ENCODE measurements around the gene AFF3.

Gene AFF3

DNA sequence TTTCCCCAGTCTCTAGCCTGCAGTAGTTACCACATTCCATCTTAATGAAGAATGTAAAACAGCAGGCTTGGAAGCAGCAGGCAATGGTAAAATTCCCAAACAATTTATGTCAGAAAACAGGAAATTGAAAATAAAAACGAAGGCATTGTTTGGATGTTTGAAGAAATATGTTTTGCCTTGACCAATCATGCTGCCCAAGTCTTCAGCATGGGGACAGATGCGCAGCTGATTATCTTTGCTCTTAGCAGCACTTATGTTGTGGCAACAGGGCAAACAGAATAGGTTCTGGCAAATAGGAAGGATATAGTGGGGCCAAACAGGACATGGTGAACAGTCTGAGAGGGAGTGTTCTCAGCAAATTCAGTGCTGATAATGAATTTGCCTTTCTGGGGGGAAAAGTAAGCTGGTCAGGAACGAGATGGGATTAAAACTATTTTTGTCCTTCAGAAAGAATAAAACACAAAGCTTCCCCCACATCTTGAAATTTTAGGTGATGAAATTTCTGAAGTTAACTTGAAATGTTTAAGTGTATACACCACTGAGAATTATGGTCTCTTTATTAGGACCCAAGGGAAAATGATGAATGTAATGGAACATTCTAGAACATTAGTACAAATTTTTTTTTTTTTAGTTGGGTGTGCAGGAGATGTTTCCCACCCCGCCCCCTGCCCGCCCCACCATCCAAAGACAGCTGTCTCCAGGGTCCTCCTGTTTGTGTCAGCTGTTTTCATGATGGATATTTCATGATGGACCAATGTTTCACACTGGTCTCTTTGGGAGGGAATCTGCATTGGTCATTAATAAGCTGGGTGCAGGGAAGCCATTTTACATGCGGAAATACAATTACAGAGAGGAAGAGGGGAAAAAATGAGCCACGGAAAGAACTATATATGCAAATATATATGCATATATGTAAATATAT, 413.0 kb downstream of the AFF3 start:
- Histone ChIP-seq H3K4me3 (ENCODE audit: insufficient read depth, low read depth, low read length) (no peak overlapping the region), H3K27me3 (ENCODE audit: control insufficient read depth, insufficient read depth, low read length, poor library complexity, severe bottlenecking) (no peaks in the 10 kb centered on the region), H3K9me3 (ENCODE audit: control insufficient read depth, low read length) (no peaks in the 10 kb centered on the region), H3K27ac (ENCODE audit: insufficient read depth, low read depth, low read length, poor library complexity, severe bottlenecking) (peak overlapping the region; percentile 3), H3K36me3 (ENCODE audit: control insufficient read depth, insufficient read depth, low read length) (no peaks in the 10 kb centered on the region), H3K4me1 (ENCODE audit: control insufficient read depth, insufficient read depth, low read length) (peaks cover 4% of the 10 kb centered on the region)
- WGBS, 2 experiments, result 82 to 87% methylated on average over 4 to 6 of the region's 7 CpGs

DNA sequence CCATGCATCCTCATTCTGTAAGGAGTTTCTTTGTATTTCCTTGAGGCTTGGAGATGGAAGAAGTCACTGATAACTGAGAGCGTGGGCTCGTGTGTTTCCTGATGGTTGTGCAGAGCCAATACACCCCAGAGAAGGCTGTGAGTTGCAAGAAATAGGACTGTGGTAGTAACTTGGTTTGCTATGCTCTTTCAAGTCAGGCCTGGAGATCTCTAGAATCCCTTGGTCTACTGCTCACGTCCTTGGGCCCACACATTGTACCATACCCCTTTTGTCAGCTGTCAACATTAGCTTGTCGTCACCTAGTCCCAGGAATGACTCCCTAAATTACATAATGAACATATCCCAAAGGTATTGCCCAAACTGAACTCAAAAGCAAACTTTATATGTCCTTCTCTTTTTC, 414.2 kb downstream of the AFF3 start:
- no peaks in the 10 kb centered on the region for H3K36me3 ChIP-seq (ENCODE audit: control insufficient read depth, insufficient read depth, low read length)
- H3K27ac ChIP-seq (ENCODE audit: insufficient read depth, low read depth, low read length, poor library complexity, severe bottlenecking), result no peak overlapping the region
- 82 to 84% methylated on average over 4 of the region's 4 CpGs for WGBS, 2 experiments
- H3K27me3 ChIP-seq (ENCODE audit: control insufficient read depth, insufficient read depth, low read length, poor library complexity, severe bottlenecking), result no peaks in the 10 kb centered on the region
- peaks cover 4% of the 10 kb centered on the region for H3K4me1 ChIP-seq (ENCODE audit: control insufficient read depth, insufficient read depth, low read length)
- H3K4me3 ChIP-seq (ENCODE audit: insufficient read depth, low read depth, low read length), result no peak overlapping the region
- H3K9me3 ChIP-seq (ENCODE audit: control insufficient read depth, low read length), result no peaks in the 10 kb centered on the region

DNA sequence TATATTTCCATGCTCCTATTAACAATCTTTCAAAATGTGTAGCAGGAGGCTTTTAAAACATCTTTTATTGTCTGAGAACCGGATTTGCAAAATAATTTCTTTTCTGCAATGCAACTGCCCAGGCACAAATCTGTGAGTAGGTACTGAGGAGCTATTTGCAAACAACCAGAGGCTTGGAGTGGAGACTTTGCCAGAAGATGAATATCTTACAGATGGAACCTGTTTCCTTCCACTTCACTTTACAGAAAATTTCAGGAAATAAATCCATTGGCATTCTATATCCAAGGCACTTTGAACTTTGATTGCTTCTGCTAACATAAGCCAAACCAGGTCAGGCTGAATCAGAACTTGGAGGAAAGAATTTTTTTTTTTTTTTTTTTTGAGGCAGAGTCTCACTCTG, 415.2 kb downstream of the AFF3 start:
- Histone ChIP-seq H3K27ac (ENCODE audit: insufficient read depth, low read depth, low read length, poor library complexity, severe bottlenecking) (no peak overlapping the region), H3K4me3 (ENCODE audit: insufficient read depth, low read depth, low read length) (no peak overlapping the region), H3K27me3 (ENCODE audit: control insufficient read depth, insufficient read depth, low read length, poor library complexity, severe bottlenecking) (no peaks in the 10 kb centered on the region), H3K36me3 (ENCODE audit: control insufficient read depth, insufficient read depth, low read length) (no peaks in the 10 kb centered on the region), H3K4me1 (ENCODE audit: control insufficient read depth, insufficient read depth, low read length) (peaks cover 4% of the 10 kb centered on the region), H3K9me3 (ENCODE audit: control insufficient read depth, low read length) (no peaks in the 10 kb centered on the region)
- 86 to 90% methylated on average over 1 of the region's 1 CpG for WGBS, 2 experiments

DNA sequence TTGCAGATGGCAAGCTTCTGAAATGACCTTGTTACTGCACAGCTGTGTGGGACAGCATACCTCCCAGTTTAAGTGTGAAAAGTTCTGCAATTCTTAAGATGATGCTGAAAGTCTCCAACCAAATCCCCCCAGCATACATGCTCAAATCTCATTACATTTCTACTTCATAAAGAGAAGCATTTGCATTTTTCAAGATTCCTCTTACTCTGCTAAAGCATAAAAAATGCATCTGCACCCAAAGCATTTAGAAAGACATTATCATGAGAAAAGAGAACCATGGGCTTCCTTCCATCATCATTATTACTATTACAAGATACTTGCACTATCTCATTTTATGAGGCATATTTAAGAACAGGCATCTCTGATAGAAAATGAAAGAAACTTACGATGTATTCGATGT, 415.7 kb downstream of the AFF3 start:
- Histone ChIP-seq H3K36me3 (ENCODE audit: control insufficient read depth, insufficient read depth, low read length) (no peaks in the 10 kb centered on the region), H3K27ac (ENCODE audit: insufficient read depth, low read depth, low read length, poor library complexity, severe bottlenecking) (no peak overlapping the region), H3K27me3 (ENCODE audit: control insufficient read depth, insufficient read depth, low read length, poor library complexity, severe bottlenecking) (no peaks in the 10 kb centered on the region), H3K4me1 (ENCODE audit: control insufficient read depth, insufficient read depth, low read length) (peaks cover 4% of the 10 kb centered on the region), H3K4me3 (ENCODE audit: insufficient read depth, low read depth, low read length) (no peak overlapping the region), H3K9me3 (ENCODE audit: control insufficient read depth, low read length) (no peaks in the 10 kb centered on the region)
- WGBS, 2 experiments, result 95 to 100% methylated on average over 2 of the region's 2 CpGs

DNA sequence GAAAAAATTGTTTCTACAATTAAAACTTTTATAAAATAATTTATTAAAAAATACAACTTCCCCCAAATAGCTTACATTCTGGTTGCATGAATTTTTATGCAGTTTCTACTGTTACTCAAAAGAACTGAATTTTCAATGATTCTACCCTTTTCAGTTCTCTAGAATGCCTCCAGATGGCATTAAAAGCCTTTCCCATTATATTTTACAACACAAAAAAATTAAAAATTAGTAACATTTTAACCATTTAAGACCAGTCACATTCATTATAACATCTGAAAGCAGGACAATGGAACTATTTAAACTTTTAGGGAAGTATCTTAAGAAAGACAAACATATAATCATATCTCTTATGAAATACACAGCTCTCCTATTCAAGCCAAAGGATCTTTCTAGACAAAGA, 416.6 kb downstream of the AFF3 start:
- Histone ChIP-seq H3K4me1 (ENCODE audit: control insufficient read depth, insufficient read depth, low read length) (peaks cover 4% of the 10 kb centered on the region), H3K36me3 (ENCODE audit: control insufficient read depth, insufficient read depth, low read length) (no peaks in the 10 kb centered on the region), H3K9me3 (ENCODE audit: control insufficient read depth, low read length) (no peaks in the 10 kb centered on the region), H3K4me3 (ENCODE audit: insufficient read depth, low read depth, low read length) (no peak overlapping the region), H3K27me3 (ENCODE audit: control insufficient read depth, insufficient read depth, low read length, poor library complexity, severe bottlenecking) (no peaks in the 10 kb centered on the region), H3K27ac (ENCODE audit: insufficient read depth, low read depth, low read length, poor library complexity, severe bottlenecking) (no peak overlapping the region)

DNA sequence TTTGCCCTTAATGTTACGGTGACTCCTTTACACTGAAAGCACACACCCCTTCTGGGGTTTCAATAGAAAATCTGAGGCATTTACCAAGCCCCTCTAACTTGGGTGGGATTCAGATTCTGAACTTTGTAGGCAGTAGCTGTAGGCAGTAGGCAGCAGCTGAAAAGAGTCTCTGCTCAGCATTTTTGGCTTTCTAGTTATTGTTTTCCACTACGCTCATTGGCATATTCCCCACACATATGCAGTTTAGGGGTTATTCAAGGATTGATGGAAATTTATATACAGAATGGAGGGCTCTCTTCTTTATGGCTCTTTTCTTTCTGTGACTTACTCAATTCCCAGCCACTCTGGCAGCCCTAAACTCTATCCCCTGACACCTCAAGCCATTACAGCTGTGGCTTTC, 419.9 kb downstream of the AFF3 start:
- no peak overlapping the region for H3K4me3 ChIP-seq (ENCODE audit: insufficient read depth, low read depth, low read length)
- no peaks in the 10 kb centered on the region for H3K27me3 ChIP-seq (ENCODE audit: control insufficient read depth, insufficient read depth, low read length, poor library complexity, severe bottlenecking)
- 100% methylated on average over 2 of the region's 2 CpGs for WGBS, 2 experiments
- no peak overlapping the region for H3K27ac ChIP-seq (ENCODE audit: insufficient read depth, low read depth, low read length, poor library complexity, severe bottlenecking)
- H3K36me3 ChIP-seq (ENCODE audit: control insufficient read depth, insufficient read depth, low read length), result no peaks in the 10 kb centered on the region
- no peaks in the 10 kb centered on the region for H3K4me1 ChIP-seq (ENCODE audit: control insufficient read depth, insufficient read depth, low read length)
- no peaks in the 10 kb centered on the region for H3K9me3 ChIP-seq (ENCODE audit: control insufficient read depth, low read length)

DNA sequence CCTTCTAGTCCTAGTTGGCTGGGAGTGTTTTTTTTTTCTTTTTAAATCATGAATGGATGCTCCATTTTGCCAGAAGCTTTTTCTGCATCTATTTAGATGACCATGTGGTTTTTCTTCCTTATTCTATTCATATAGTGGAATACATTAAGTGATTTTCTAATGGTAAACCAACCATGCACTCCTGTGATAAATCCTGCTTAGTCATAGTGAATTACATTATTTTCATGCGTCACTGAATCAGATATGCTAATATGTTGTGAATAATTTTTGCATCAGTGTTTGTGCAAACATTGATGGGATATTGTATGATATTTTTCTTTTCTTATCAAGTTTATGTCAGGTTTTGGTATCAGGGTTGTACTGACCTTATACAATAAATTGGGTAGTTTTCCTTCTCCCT, 423.3 kb downstream of the AFF3 start:
- WGBS, 2 experiments, result 97 to 100% methylated on average over 1 of the region's 1 CpG
- no peak overlapping the region for H3K4me3 ChIP-seq (ENCODE audit: insufficient read depth, low read depth, low read length)
- no peaks in the 10 kb centered on the region for H3K9me3 ChIP-seq (ENCODE audit: control insufficient read depth, low read length)
- H3K36me3 ChIP-seq (ENCODE audit: control insufficient read depth, insufficient read depth, low read length), result no peaks in the 10 kb centered on the region
- H3K4me1 ChIP-seq (ENCODE audit: control insufficient read depth, insufficient read depth, low read length), result no peaks in the 10 kb centered on the region
- no peak overlapping the region for H3K27ac ChIP-seq (ENCODE audit: insufficient read depth, low read depth, low read length, poor library complexity, severe bottlenecking)
- no peaks in the 10 kb centered on the region for H3K27me3 ChIP-seq (ENCODE audit: control insufficient read depth, insufficient read depth, low read length, poor library complexity, severe bottlenecking)

DNA sequence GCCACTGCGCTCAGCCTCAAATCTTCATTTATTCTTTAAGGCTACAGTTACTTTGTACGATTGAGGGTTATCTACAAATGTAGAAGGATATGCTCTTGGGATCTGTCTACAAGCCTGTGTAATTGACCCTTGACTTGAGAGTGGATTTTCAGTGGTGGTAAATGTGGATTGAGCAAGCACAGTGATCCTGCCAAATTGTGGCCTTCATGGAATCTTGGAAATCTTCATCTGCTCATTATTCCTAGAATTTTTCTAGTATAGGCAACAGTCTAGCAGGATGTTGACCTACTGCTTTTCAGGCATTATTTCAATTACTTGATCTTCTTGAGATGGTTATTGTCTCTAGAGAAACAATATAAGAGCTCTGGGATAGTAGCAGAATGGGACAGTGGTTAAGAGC, 426.4 kb downstream of the AFF3 start:
- H3K4me1 ChIP-seq (ENCODE audit: control insufficient read depth, insufficient read depth, low read length), result no peaks in the 10 kb centered on the region
- H3K4me3 ChIP-seq (ENCODE audit: insufficient read depth, low read depth, low read length), result no peak overlapping the region
- WGBS, 2 experiments, result 82 to 99% methylated on average over 2 of the region's 2 CpGs
- H3K27ac ChIP-seq (ENCODE audit: insufficient read depth, low read depth, low read length, poor library complexity, severe bottlenecking), result no peak overlapping the region
- no peaks in the 10 kb centered on the region for H3K36me3 ChIP-seq (ENCODE audit: control insufficient read depth, insufficient read depth, low read length)
- H3K9me3 ChIP-seq (ENCODE audit: control insufficient read depth, low read length), result no peaks in the 10 kb centered on the region
- H3K27me3 ChIP-seq (ENCODE audit: control insufficient read depth, insufficient read depth, low read length, poor library complexity, severe bottlenecking), result no peaks in the 10 kb centered on the region

DNA sequence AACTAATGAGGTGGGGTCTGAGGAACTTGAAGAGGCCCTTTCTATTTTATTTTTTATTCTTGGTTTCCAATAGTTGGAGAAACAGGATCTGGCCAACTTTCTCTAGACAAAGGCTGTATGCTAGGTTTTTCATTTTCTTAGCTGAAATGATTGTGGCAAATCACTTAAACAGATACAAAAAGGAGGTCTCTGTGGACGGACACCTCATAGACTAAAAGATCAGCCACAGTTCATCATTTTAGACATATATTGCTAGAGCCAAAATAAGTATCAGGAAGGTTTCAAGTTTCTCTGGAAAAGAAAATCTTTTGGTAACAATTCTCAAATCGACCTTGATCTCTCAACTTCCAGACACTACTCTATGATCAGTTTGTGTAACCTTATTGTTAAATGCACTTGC, 428.0 kb downstream of the AFF3 start:
- Histone ChIP-seq H3K9me3 (ENCODE audit: control insufficient read depth, low read length) (no peaks in the 10 kb centered on the region), H3K27me3 (ENCODE audit: control insufficient read depth, insufficient read depth, low read length, poor library complexity, severe bottlenecking) (no peaks in the 10 kb centered on the region), H3K36me3 (ENCODE audit: control insufficient read depth, insufficient read depth, low read length) (no peaks in the 10 kb centered on the region), H3K4me1 (ENCODE audit: control insufficient read depth, insufficient read depth, low read length) (peaks cover 3% of the 10 kb centered on the region), H3K27ac (ENCODE audit: insufficient read depth, low read depth, low read length, poor library complexity, severe bottlenecking) (no peak overlapping the region), H3K4me3 (ENCODE audit: insufficient read depth, low read depth, low read length) (no peak overlapping the region)
- 86% methylated on average over 2 of the region's 2 CpGs; no CpG with 5 or more reads in 1 of the 2 experiments for WGBS, 2 experiments

DNA sequence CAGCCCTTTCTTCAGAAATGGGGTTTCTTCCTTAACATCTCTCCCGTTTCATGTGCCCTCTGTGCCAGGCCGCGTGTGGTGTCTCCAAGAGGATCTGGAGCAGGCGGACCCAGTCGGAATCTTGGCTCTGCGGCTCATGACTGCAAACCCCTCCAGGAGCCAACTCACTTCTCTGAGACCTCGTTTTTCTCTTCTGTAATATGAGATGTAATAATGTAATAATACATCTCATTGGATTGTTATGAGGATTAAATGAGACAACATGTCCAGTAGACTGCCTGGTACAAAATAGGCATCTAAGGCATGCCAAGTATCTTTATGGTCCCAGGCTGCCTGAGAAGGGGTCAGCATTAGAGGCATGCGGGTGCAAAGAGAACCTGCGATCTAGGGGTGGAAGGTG, 431.2 kb downstream of the AFF3 start:
- no peaks in the 10 kb centered on the region for H3K9me3 ChIP-seq (ENCODE audit: control insufficient read depth, low read length)
- H3K27ac ChIP-seq (ENCODE audit: insufficient read depth, low read depth, low read length, poor library complexity, severe bottlenecking), result no peak overlapping the region

More for the DNA sequence above, 431.2 kb downstream of the AFF3 start:
- Histone ChIP-seq H3K27me3 (ENCODE audit: control insufficient read depth, insufficient read depth, low read length, poor library complexity, severe bottlenecking) (no peaks in the 10 kb centered on the region), H3K4me1 (ENCODE audit: control insufficient read depth, insufficient read depth, low read length) (peaks cover 18% of the 10 kb centered on the region), H3K36me3 (ENCODE audit: control insufficient read depth, insufficient read depth, low read length) (no peaks in the 10 kb centered on the region), H3K4me3 (ENCODE audit: insufficient read depth, low read depth, low read length) (no peak overlapping the region)
- 82 to 90% methylated on average over 8 to 9 of the region's 9 CpGs for WGBS, 2 experiments
